GM06990 (cell line): ENCODE results near the gene NR0B2.

ENCODE experiments used
- DNase-seq: peaks from one replicate; pipeline ENCODE4 v3.0.0-alpha.2; 2011; ENCODE audit not compliant: insufficient read length; ENCODE audit errors: extremely low read depth
- H3K27me3 ChIP-seq: replicated peaks from 2 replicates; pipeline ENCODE4 v1.6.0; 2011; ENCODE audit warnings: low read length; ENCODE audit not compliant: control insufficient read depth, insufficient read depth
- H3K36me3 ChIP-seq: 2 replicates; pipeline ENCODE4 v1.5.1; 2011; ENCODE audit warnings: low read length; ENCODE audit not compliant: control insufficient read depth, insufficient read depth
- H3K4me3 ChIP-seq: replicated peaks from 2 replicates; pipeline ENCODE4 v1.5.1; 2011; ENCODE audit warnings: low read depth, mild to moderate bottlenecking, control low read depth, low read length
- CTCF ChIP-seq: IDR thresholded peaks from 2 replicates; pipeline ENCODE4 v1.5.1; 2011; ENCODE audit warnings: low read length, control low read depth, mild to moderate bottlenecking, inconsistent platforms; ENCODE audit not compliant: insufficient read depth, poor library complexity, severe bottlenecking

Gene NR0B2

GRCh38 chr1:26932531-26932930, 18.8 kb upstream of the NR0B2 start:
- H3K36me3 ChIP-seq, result peaks cover 8% of the 10 kb centered on the region
- no peak for DNase-seq
- no peak for TF ChIP-seq CTCF
- no peak overlapping the region for H3K4me3 ChIP-seq
- no peaks in the 10 kb centered on the region for H3K27me3 ChIP-seq

- H3K27me3 ChIP-seq, result no peaks in the 10 kb centered on the region
- no peak for TF ChIP-seq CTCF
- H3K4me3 ChIP-seq, result no peak overlapping the region
- H3K36me3 ChIP-seq, result peaks cover 13% of the 10 kb centered on the region
- DNase-seq, result no peak
These were observed 9.9 kb upstream of the NR0B2 start for GRCh38 chr1:26923711-26924110.

GRCh38 chr1:26922901-26923300, 9.1 kb upstream of the NR0B2 start:
- DNase-seq, result no peak
- H3K4me3 ChIP-seq, result peak overlapping the region; percentile 89
- no peak for TF ChIP-seq CTCF
- H3K36me3 ChIP-seq, result peaks cover 13% of the 10 kb centered on the region
- H3K27me3 ChIP-seq, result no peaks in the 10 kb centered on the region

GRCh38 chr1:26922431-26922729, 8.6 kb upstream of the NR0B2 start:
- no peak for DNase-seq
- Histone ChIP-seq H3K27me3 (no peaks in the 10 kb centered on the region), H3K4me3 (peak overlapping the region; percentile 89), H3K36me3 (peaks cover 11% of the 10 kb centered on the region)
- TF ChIP-seq CTCF, result no peak

GRCh38 chr1:26921540-26922430, 8.0 kb upstream of the NR0B2 start, which contains the start of gene NUDC:
Gene NUDC, plus strand, starts transcription at chr1:26921743. Its CDS starts 106 bp downstream, at chr1:26921849.
- TF ChIP-seq CTCF, result no peak
- peaks cover 8% of the 10 kb centered on the region for H3K36me3 ChIP-seq
- no peaks in the 10 kb centered on the region for H3K27me3 ChIP-seq
- peak; percentile 98 for DNase-seq
- peak within 1 kb of the TSS; percentile 89 for H3K4me3 ChIP-seq

GRCh38 chr1:26921126-26921539, 7.4 kb upstream of the NR0B2 start:
- no peak for DNase-seq
- Histone ChIP-seq H3K36me3 (peaks cover 8% of the 10 kb centered on the region), H3K4me3 (peak overlapping the region; percentile 47), H3K27me3 (no peaks in the 10 kb centered on the region)
- no peak for TF ChIP-seq CTCF
